ENCODE results near the gene INTS11.

INTS11 gene

GRCh38 chr1:1334835-1335234 lies 10.4 kb upstream of the INTS11 start:
- no peak for DNase-seq (ENCODE audit: low read depth, low spot score)
- Histone ChIP-seq H3K9me3 (ENCODE audit: control insufficient read depth, insufficient read depth, low read length) (no peaks in the 10 kb centered on the region), H3K36me3 (ENCODE audit: control insufficient read depth, insufficient read depth, low read length) (peaks cover 11% of the 10 kb centered on the region; the same call in 1 of the 2 replicates), H3K4me1 (ENCODE audit: control insufficient read depth, insufficient read depth, low read length) (no peaks in the 10 kb centered on the region), H3K27me3 (ENCODE audit: control insufficient read depth, insufficient read depth, low read length) (no peaks in the 10 kb centered on the region), H3K4me3 (ENCODE audit: low read length) (no peak overlapping the region), H3K27ac (ENCODE audit: low read length) (no peak overlapping the region)
- WGBS (ENCODE audit: insufficient coverage, insufficient read length), result no CpG with 5 or more reads among the region's 11 CpGs

- WGBS (ENCODE audit: insufficient coverage, insufficient read length), result no CpG with 5 or more reads among the region's 36 CpGs
- Histone ChIP-seq H3K27me3 (ENCODE audit: control insufficient read depth, insufficient read depth, low read length) (no peaks in the 10 kb centered on the region), H3K27ac (ENCODE audit: low read length) (no peak overlapping the region), H3K4me1 (ENCODE audit: control insufficient read depth, insufficient read depth, low read length) (peaks cover 2% of the 10 kb centered on the region; the same call in 1 of the 2 replicates), H3K36me3 (ENCODE audit: control insufficient read depth, insufficient read depth, low read length) (peaks cover 6% of the 10 kb centered on the region; the same call in 1 of the 2 replicates), H3K9me3 (ENCODE audit: control insufficient read depth, insufficient read depth, low read length) (no peaks in the 10 kb centered on the region), H3K4me3 (ENCODE audit: low read length) (no peak overlapping the region)
- no peak for DNase-seq (ENCODE audit: low read depth, low spot score)
Measured at GRCh38 chr1:1333551-1334241, 9.2 kb upstream of the INTS11 start.

- DNase-seq (ENCODE audit: low read depth, low spot score), result no peak
- Histone ChIP-seq H3K4me3 (ENCODE audit: low read length) (no peak overlapping the region), H3K36me3 (ENCODE audit: control insufficient read depth, insufficient read depth, low read length) (peaks cover 6% of the 10 kb centered on the region; the same call in 1 of the 2 replicates), H3K9me3 (ENCODE audit: control insufficient read depth, insufficient read depth, low read length) (no peaks in the 10 kb centered on the region), H3K27ac (ENCODE audit: low read length) (no peak overlapping the region), H3K27me3 (ENCODE audit: control insufficient read depth, insufficient read depth, low read length) (no peaks in the 10 kb centered on the region), H3K4me1 (ENCODE audit: control insufficient read depth, insufficient read depth, low read length) (peaks cover 2% of the 10 kb centered on the region; the same call in 1 of the 2 replicates)
- WGBS (ENCODE audit: insufficient coverage, insufficient read length), result no CpG with 5 or more reads among the region's 48 CpGs
Measured at GRCh38 chr1:1332774-1333480, 8.5 kb upstream of the INTS11 start.

- DNase-seq (ENCODE audit: low read depth, low spot score), result no peak
- Histone ChIP-seq H3K4me1 (ENCODE audit: control insufficient read depth, insufficient read depth, low read length) (peaks cover 2% of the 10 kb centered on the region; the same call in 1 of the 2 replicates), H3K9me3 (ENCODE audit: control insufficient read depth, insufficient read depth, low read length) (no peaks in the 10 kb centered on the region), H3K27ac (ENCODE audit: low read length) (no peak overlapping the region), H3K4me3 (ENCODE audit: low read length) (no peak overlapping the region), H3K36me3 (ENCODE audit: control insufficient read depth, insufficient read depth, low read length) (peaks cover 9% of the 10 kb centered on the region; the same call in 1 of the 2 replicates), H3K27me3 (ENCODE audit: control insufficient read depth, insufficient read depth, low read length) (no peaks in the 10 kb centered on the region)
- no CpG with 5 or more reads among the region's 57 CpGs for WGBS (ENCODE audit: insufficient coverage, insufficient read length)
Measured at GRCh38 chr1:1332031-1332755, 7.7 kb upstream of the INTS11 start.

GRCh38 chr1:1331068-1331965 lies 6.9 kb upstream of the INTS11 start, which contains the start of gene TAS1R3:
TSS of gene TAS1R3 (plus strand) at chr1:1331280. CDS start at chr1:1331346, 66 bp downstream.
- H3K4me3 ChIP-seq (ENCODE audit: low read length), result no peak within 1 kb of the TSS
- no CpG with 5 or more reads among the region's 41 CpGs for WGBS (ENCODE audit: insufficient coverage, insufficient read length)
- H3K9me3 ChIP-seq (ENCODE audit: control insufficient read depth, insufficient read depth, low read length), result no peaks in the 10 kb centered on the region
- no peak for DNase-seq (ENCODE audit: low read depth, low spot score)
- peaks cover 2% of the 10 kb centered on the region; the same call in 1 of the 2 replicates for H3K4me1 ChIP-seq (ENCODE audit: control insufficient read depth, insufficient read depth, low read length)
- H3K27ac ChIP-seq (ENCODE audit: low read length), result no peak within 1 kb of the TSS
- H3K36me3 ChIP-seq (ENCODE audit: control insufficient read depth, insufficient read depth, low read length), result peaks cover 9% of the 10 kb centered on the region; the same call in 1 of the 2 replicates
- H3K27me3 ChIP-seq (ENCODE audit: control insufficient read depth, insufficient read depth, low read length), result no peaks in the 10 kb centered on the region

- no CpG with 5 or more reads among the region's 15 CpGs for WGBS (ENCODE audit: insufficient coverage, insufficient read length)
- no peak overlapping the region for H3K4me3 ChIP-seq (ENCODE audit: low read length)
- H3K27me3 ChIP-seq (ENCODE audit: control insufficient read depth, insufficient read depth, low read length), result no peaks in the 10 kb centered on the region
- H3K36me3 ChIP-seq (ENCODE audit: control insufficient read depth, insufficient read depth, low read length), result peaks cover 5% of the 10 kb centered on the region; the same call in 1 of the 2 replicates
- H3K27ac ChIP-seq (ENCODE audit: low read length), result no peak overlapping the region
- peaks cover 2% of the 10 kb centered on the region; the same call in 1 of the 2 replicates for H3K4me1 ChIP-seq (ENCODE audit: control insufficient read depth, insufficient read depth, low read length)
- no peak for DNase-seq (ENCODE audit: low read depth, low spot score)
- H3K9me3 ChIP-seq (ENCODE audit: control insufficient read depth, insufficient read depth, low read length), result no peaks in the 10 kb centered on the region
Measured at GRCh38 chr1:1330366-1331067, 6.1 kb upstream of the INTS11 start.

- DNase-seq (ENCODE audit: low read depth, low spot score), result no peak
- Histone ChIP-seq H3K27ac (ENCODE audit: low read length) (no peak overlapping the region), H3K4me3 (ENCODE audit: low read length) (no peak overlapping the region), H3K9me3 (ENCODE audit: control insufficient read depth, insufficient read depth, low read length) (no peaks in the 10 kb centered on the region), H3K4me1 (ENCODE audit: control insufficient read depth, insufficient read depth, low read length) (peaks cover 4% of the 10 kb centered on the region; the same call in 1 of the 2 replicates), H3K27me3 (ENCODE audit: control insufficient read depth, insufficient read depth, low read length) (no peaks in the 10 kb centered on the region), H3K36me3 (ENCODE audit: control insufficient read depth, insufficient read depth, low read length) (peaks cover 3% of the 10 kb centered on the region; the same call in 1 of the 2 replicates)
- no CpG with 5 or more reads among the region's 58 CpGs for WGBS (ENCODE audit: insufficient coverage, insufficient read length)
Measured at GRCh38 chr1:1329304-1330210, 5.1 kb upstream of the INTS11 start.

GRCh38 chr1:1328254-1328653 lies 3.8 kb upstream of the INTS11 start:
- H3K27me3 ChIP-seq (ENCODE audit: control insufficient read depth, insufficient read depth, low read length), result no peaks in the 10 kb centered on the region
- H3K27ac ChIP-seq (ENCODE audit: low read length), result no peak overlapping the region
- no peaks in the 10 kb centered on the region for H3K9me3 ChIP-seq (ENCODE audit: control insufficient read depth, insufficient read depth, low read length)
- peaks cover 4% of the 10 kb centered on the region; the same call in 1 of the 2 replicates for H3K4me1 ChIP-seq (ENCODE audit: control insufficient read depth, insufficient read depth, low read length)
- no peak for DNase-seq (ENCODE audit: low read depth, low spot score)
- peaks cover 3% of the 10 kb centered on the region; the same call in 1 of the 2 replicates for H3K36me3 ChIP-seq (ENCODE audit: control insufficient read depth, insufficient read depth, low read length)
- WGBS (ENCODE audit: insufficient coverage, insufficient read length), result no CpG with 5 or more reads among the region's 15 CpGs
- H3K4me3 ChIP-seq (ENCODE audit: low read length), result no peak overlapping the region

Measured in iPS DF 6.9 (cell line).